ENCODE measurements around the gene TTC9.

Gene TTC9

GRCh38 chr14:70641548-70642302 is at the start of gene TTC9:
TTC9 (plus strand) TSS chr14:70641916; CDS start chr14:70642130, 214 bp downstream.
- DNase-seq, result no peak

- no peak for DNase-seq
These were observed 47.3 kb upstream of the TTC9 start for GRCh38 chr14:70594461-70594860.

- DNase-seq, result no peak
These were observed 46.1 kb upstream of the TTC9 start for GRCh38 chr14:70595443-70596185.

GRCh38 chr14:70597731-70598130 is 44.0 kb upstream of the TTC9 start:
- no peak for DNase-seq

GRCh38 chr14:70599345-70599744 is 42.4 kb upstream of the TTC9 start:
- DNase-seq, result no peak

- peak; percentile 89 for DNase-seq
These were observed 41.1 kb upstream of the TTC9 start, which contains the start of gene MED6 for GRCh38 chr14:70600382-70601157. MED6 (minus strand) TSS chr14:70600655; CDS start chr14:70600637, 18 bp downstream.

- DNase-seq, result no peak
These were observed 40.6 kb upstream of the TTC9 start for GRCh38 chr14:70601162-70601561.

GRCh38 chr14:70602254-70602653 is 39.5 kb upstream of the TTC9 start:
- no peak for DNase-seq

- DNase-seq, result no peak
These were observed 30.5 kb upstream of the TTC9 start for GRCh38 chr14:70611216-70611615.

GRCh38 chr14:70616646-70617045 is 25.1 kb upstream of the TTC9 start:
- DNase-seq, result no peak

- no peak for DNase-seq
These were observed 23.4 kb upstream of the TTC9 start for GRCh38 chr14:70618314-70618713.

- no peak for DNase-seq
These were observed 22.0 kb upstream of the TTC9 start for GRCh38 chr14:70619708-70620107.

- no peak for DNase-seq
These were observed 19.5 kb upstream of the TTC9 start for GRCh38 chr14:70622111-70622712.

- no peak for DNase-seq
These were observed 16.7 kb upstream of the TTC9 start for GRCh38 chr14:70624972-70625371.

- no peak for DNase-seq
These were observed 9.8 kb upstream of the TTC9 start for GRCh38 chr14:70631948-70632347.

GRCh38 chr14:70635971-70636595 is 5.6 kb upstream of the TTC9 start:
- no peak for DNase-seq

GRCh38 chr14:70638416-70638815 is 3.3 kb upstream of the TTC9 start:
- no peak for DNase-seq

- no peak for DNase-seq
These were observed 673 bp upstream of the TTC9 start for GRCh38 chr14:70640938-70641547.

GRCh38 chr14:70642303-70643235 is 853 bp downstream of the TTC9 start:
- DNase-seq, result no peak

- no peak for DNase-seq
These were observed 2.3 kb downstream of the TTC9 start for GRCh38 chr14:70643967-70644366.

- DNase-seq, result no peak
These were observed 4.2 kb downstream of the TTC9 start for GRCh38 chr14:70645892-70646291.

All from NCI-H1048 (cell line).